HG02759 (cell line): Measurements from ENCODE around the gene IL6.
"Not testable (repeated sequence)": the region's sequence is repeated elsewhere in the genome, so short reads cannot be mapped to it uniquely, and the experiment has no call there.

ENCODE experiments used
- ATAC-seq: cut with Tn5 transposase; IDR thresholded peaks from one replicate; pipeline ENCODE4 v1.9.1; 2021; ENCODE audit warnings: mild to moderate bottlenecking, moderate library complexity; ENCODE audit not compliant: unreplicated experiment

The IL6 gene

GRCh38 chr7:22779730-22780323 lies 52.8 kb downstream of the IL6 start:
- ATAC-seq = not testable (repeated sequence)

- ATAC-seq = no peak
These were observed 54.3 kb downstream of the IL6 start for GRCh38 chr7:22781230-22781711.
